B cell (primary cell): Measurements from ENCODE around the gene STAT5B. TPM values are rescaled to one million over a fixed set of nuclear protein-coding genes. Genes with fewer than 3 reads are reported as not detected.
A peak's percentile ranks its signal among the peaks of the same experiment; 100 is the strongest.

ENCODE experiments used
- ATAC-seq: fragments of 200-7000 bp; cut with Tn5 transposase; one replicate; pipeline ENCODE4 v1.10.0; 2021; ENCODE audit warnings: low read depth, mild to moderate bottlenecking, moderate number of reproducible peaks, moderate library complexity
- CTCF ChIA-PET: fragments of 350-600 bp; sonication (Branson Sonifier 250); formaldehyde crosslinking; loops from one replicate; lab custom pipeline; 2021; ENCODE audit warnings: antibody characterized with exemption, inconsistent platforms; lab: Charles Lee
- POLR2A ChIA-PET: fragments of 350-600 bp; sonication (Branson Sonifier 250); formaldehyde crosslinking; loops from one replicate; lab custom pipeline; 2021; ENCODE audit warnings: antibody characterized with exemption; lab: Charles Lee
- DNase-seq: peaks from one replicate; pipeline ENCODE4 v3.0.0; 2013
- H2AFZ ChIP-seq: 2 replicates; pipeline ENCODE4 v1.6.1; 2012; ENCODE audit warnings: mild to moderate bottlenecking, low read depth, low read length; ENCODE audit not compliant: insufficient read depth, poor library complexity, severe bottlenecking
- H3K27ac ChIP-seq, 2 donors: 1 replicate in 1 of 2; 2 replicates in 1 of 2; pipeline ENCODE4 v1.5.1; 2012 to 2013; ENCODE audit warnings: low read length in 2 of 2, mild to moderate bottlenecking in 2 of 2, moderate library complexity in 1 of 2
- H3K27me3 ChIP-seq, 4 experiments: fragments of 200-600 bp in 1 of 4; sonication (generic) in 1 of 4; replicated peaks in 1 of 4; 1 replicate in 2 of 4; 2 replicates in 2 of 4; pipeline versions ENCODE4 v1.6.1 to v1.7.0; 2013 to 2016; ENCODE audit warnings: low read length in 3 of 4, mild to moderate bottlenecking in 2 of 4, mixed read lengths in 1 of 4, moderate library complexity in 1 of 4; ENCODE audit not compliant: insufficient read depth in 4 of 4, control insufficient read depth in 3 of 4; ENCODE audit errors: control extremely low read depth in 1 of 4
- H3K36me3 ChIP-seq, 2 experiments: replicated peaks in 1 of 2; 1 replicate in 1 of 2; 2 replicates in 1 of 2; pipeline versions ENCODE4 v1.6.1 to v1.7.1; 2013; ENCODE audit warnings: low read length in 1 of 2; ENCODE audit not compliant: insufficient read depth in 2 of 2, control insufficient read depth in 1 of 2; ENCODE audit errors: control extremely low read depth in 1 of 2, extremely low read depth in 1 of 2
- H3K4me1 ChIP-seq, 2 donors: fragments of 200-600 bp in 1 of 2; sonication (generic) in 1 of 2; 1 replicate in 1 of 2; 2 replicates in 1 of 2; pipeline versions ENCODE4 v1.5.1 to v1.6.1; 2013 to 2017; ENCODE audit warnings: low read length in 2 of 2; ENCODE audit not compliant: control insufficient read depth in 2 of 2, insufficient read depth in 2 of 2
- H3K4me2 ChIP-seq: replicated peaks from 2 replicates; pipeline ENCODE3; 2012; ENCODE audit warnings: mild to moderate bottlenecking, low read depth, low read length; ENCODE audit not compliant: poor library complexity, severe bottlenecking
- H3K4me3 ChIP-seq, 5 experiments: fragments of 200-600 bp in 1 of 5; sonication (generic) in 1 of 5; 1 replicate in 3 of 5; 2 replicates in 2 of 5; pipeline versions ENCODE4 v1.5.1 to v1.7.0; 2011 to 2016; ENCODE audit warnings: low read length in 4 of 5, mild to moderate bottlenecking in 4 of 5, low read depth in 2 of 5, control low read depth in 1 of 5, moderate library complexity in 1 of 5; ENCODE audit not compliant: insufficient read depth in 1 of 5; ENCODE audit errors: control extremely low read depth in 1 of 5, extremely low read depth in 1 of 5
- H3K79me2 ChIP-seq: fragments of 200-600 bp; sonication (generic); one replicate; pipeline ENCODE4 v1.6.0; 2016; ENCODE audit warnings: low read length; ENCODE audit not compliant: control insufficient read depth, insufficient read depth
- H3K9ac ChIP-seq: fragments of 200-600 bp; sonication (generic); 2 replicates; pipeline ENCODE4 v1.6.1; 2017; ENCODE audit warnings: mild to moderate bottlenecking, low read length, moderate library complexity
- H3K9me3 ChIP-seq, 3 donors: one replicate each; pipeline versions ENCODE4 v1.6.1 to v1.7.1; 2013; ENCODE audit warnings: low read length in 2 of 3; ENCODE audit not compliant: control insufficient read depth in 2 of 3, insufficient read depth in 1 of 3; ENCODE audit errors: control extremely low read depth in 1 of 3
- H4K20me1 ChIP-seq: 2 replicates; pipeline ENCODE4 v1.6.0; 2012; ENCODE audit warnings: mild to moderate bottlenecking, low read length; ENCODE audit not compliant: insufficient read depth, control insufficient read depth, poor library complexity, severe bottlenecking
- H3K27ac Mint-ChIP-seq: one replicate; pipeline ENCODE4 v1.8.0; 2021; ENCODE audit warnings: mixed read lengths
- H3K27me3 Mint-ChIP-seq: one replicate; pipeline ENCODE4 v1.8.0; 2021; ENCODE audit warnings: mixed read lengths
- H3K4me1 Mint-ChIP-seq: one replicate; pipeline ENCODE4 v1.8.0; 2021; ENCODE audit warnings: mixed read lengths
- H3K4me3 Mint-ChIP-seq: one replicate; pipeline ENCODE4 v1.8.0; 2021; ENCODE audit warnings: mixed read lengths
- H3K9me3 Mint-ChIP-seq: one replicate; pipeline ENCODE4 v1.8.0; 2022; ENCODE audit warnings: mixed read lengths; ENCODE audit not compliant: insufficient read depth
- EZH2 ChIP-seq: IDR thresholded peaks from 2 replicates; pipeline ENCODE4 v1.6.1; 2012; ENCODE audit warnings: borderline replicate concordance, low read depth, mild to moderate bottlenecking, moderate library complexity, low read length; ENCODE audit not compliant: insufficient read depth, poor library complexity, severe bottlenecking
- WGBS: methylation state at CpG from one replicate; pipeline ENCODE4 v1.1.5; 2013; ENCODE audit warnings: missing lambda C conversion rate; ENCODE audit not compliant: insufficient coverage; 5-methylcytosine and 5-hydroxymethylcytosine counted together
- intact Hi-C: fragments of 100-400 bp; cut with micrococcal nuclease; formaldehyde crosslinking; loops from one replicate; pipeline ENCODE4 v1.10.0; 2022
- polyA plus RNA-seq: library from polyadenylated mRNA; depleted of rRNA; stranded (reverse); fragments of >200 nt; gene quantifications from 2 replicates; pipeline ENCODE4 v1.2.3, GENCODE V29; 2012
- total RNA-seq, 2 donors: library from RNA; stranded (reverse); fragments of 120-200 nt in 1 of 2; gene quantifications; 1 replicate in 1 of 2; 2 replicates in 1 of 2; pipeline versions ENCODE4 v1.2.3 to v1.2.4, GENCODE V29; 2013 to 2022
- TF ChIP-seq, protein P1 (sequence below): fragments of 200-600 bp; IDR thresholded peaks from one replicate; pipeline ENCODE4 v1.8.0; 2022; ENCODE audit warnings: antibody characterized with exemption, mild to moderate bottlenecking

STAT5B gene
- total and polyA plus RNA-seq, 2 donors (not counting 1 experiment from before 2014, with no cell fraction given) = 70.0 to 103 TPM

GRCh38 chr17:42288803-42289610 is 12.8 kb upstream of the STAT5B start:
- peak overlapping the region; percentile 98 for H3K4me2 ChIP-seq
- H3K4me3 ChIP-seq = peak overlapping the region; percentile 24 to 93 (median 73)
- CTCF ChIA-PET = interaction anchor here (0.5 to 3.6 kb wide), 11 partner anchors 12 to 241 kb away, joined by 3 to 18 read pairs (median 4); no protein-coding TSS in a partner anchor
- intact Hi-C loops = loop anchor here (1.0 to 2.0 kb wide), 4 partner anchors 13 to 106 kb away; partner anchors contain the start of gene STAT5B
- TF ChIP-seq, protein P1, sequence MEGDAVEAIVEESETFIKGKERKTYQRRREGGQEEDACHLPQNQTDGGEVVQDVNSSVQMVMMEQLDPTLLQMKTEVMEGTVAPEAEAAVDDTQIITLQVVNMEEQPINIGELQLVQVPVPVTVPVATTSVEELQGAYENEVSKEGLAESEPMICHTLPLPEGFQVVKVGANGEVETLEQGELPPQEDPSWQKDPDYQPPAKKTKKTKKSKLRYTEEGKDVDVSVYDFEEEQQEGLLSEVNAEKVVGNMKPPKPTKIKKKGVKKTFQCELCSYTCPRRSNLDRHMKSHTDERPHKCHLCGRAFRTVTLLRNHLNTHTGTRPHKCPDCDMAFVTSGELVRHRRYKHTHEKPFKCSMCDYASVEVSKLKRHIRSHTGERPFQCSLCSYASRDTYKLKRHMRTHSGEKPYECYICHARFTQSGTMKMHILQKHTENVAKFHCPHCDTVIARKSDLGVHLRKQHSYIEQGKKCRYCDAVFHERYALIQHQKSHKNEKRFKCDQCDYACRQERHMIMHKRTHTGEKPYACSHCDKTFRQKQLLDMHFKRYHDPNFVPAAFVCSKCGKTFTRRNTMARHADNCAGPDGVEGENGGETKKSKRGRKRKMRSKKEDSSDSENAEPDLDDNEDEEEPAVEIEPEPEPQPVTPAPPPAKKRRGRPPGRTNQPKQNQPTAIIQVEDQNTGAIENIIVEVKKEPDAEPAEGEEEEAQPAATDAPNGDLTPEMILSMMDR = no peak
- no peak for TF ChIP-seq EZH2
- peak overlapping the region; percentile 86 for H2AFZ ChIP-seq
- Mint-ChIP-seq H3K4me1 (peaks cover 41% of the 10 kb centered on the region), H3K9me3 (no peaks in the 10 kb centered on the region), H3K27ac (peak overlapping the region; percentile 88), H3K27me3 (no peaks in the 10 kb centered on the region), H3K4me3 (peak overlapping the region; percentile 97)
- H3K36me3 ChIP-seq = peaks cover 0 to 13% of the 10 kb centered on the region in 2 experiments
- H4K20me1 ChIP-seq = no peaks in the 10 kb centered on the region
- H3K9me3 ChIP-seq = no peaks in the 10 kb centered on the region
- H3K27me3 ChIP-seq = no peaks in the 10 kb centered on the region
- peak overlapping the region; percentile 91 for H3K9ac ChIP-seq
- ATAC-seq = peak; percentile 31
- H3K79me2 ChIP-seq = peaks cover 11% of the 10 kb centered on the region
- 7% methylated on average over 36 of the region's 44 CpGs for WGBS
- peaks cover 24 to 36% of the 10 kb centered on the region in 2 donors for H3K4me1 ChIP-seq
- peak; percentile 74 for DNase-seq
- peak overlapping the region; percentile 48 to 89 for H3K27ac ChIP-seq
- POLR2A ChIA-PET = interaction anchor here (0.6 to 2.7 kb wide), 11 partner anchors 10 to 1087 kb away, joined by 3 to 11 read pairs (median 6); partner anchors contain the start of genes DNAJC7, STAT3 and STAT5B
